GM23248 (cell line): ENCODE results near the gene MYRIP. TPM values are rescaled to one million over a fixed set of nuclear protein-coding genes. Genes with fewer than 3 reads are reported as not detected.

Source experiments
- DNase-seq: peaks from one replicate; pipeline ENCODE4 v3.0.0-alpha.2; 2015
- H2AFZ ChIP-seq: fragments of 200-600 bp; sonication (generic); 2 replicates; pipeline ENCODE4 v1.6.1; 2016; ENCODE audit warnings: antibody characterized with exemption
- H3F3A ChIP-seq: fragments of 200-600 bp; sonication (generic); 2 replicates; pipeline ENCODE4 v1.6.1; 2016; ENCODE audit warnings: mild to moderate bottlenecking, antibody characterized with exemption, mixed run types; ENCODE audit not compliant: insufficient read depth
- H3K27ac ChIP-seq: fragments of 200-600 bp; sonication (generic); 2 replicates; pipeline ENCODE4 v1.5.1; 2016; ENCODE audit warnings: mild to moderate bottlenecking
- H3K27me3 ChIP-seq: fragments of 200-600 bp; sonication (generic); replicated peaks from 2 replicates; pipeline ENCODE4 v1.6.1; 2016; ENCODE audit warnings: mild to moderate bottlenecking; ENCODE audit not compliant: insufficient read depth
- H3K36me3 ChIP-seq: fragments of 200-600 bp; sonication (generic); 2 replicates; pipeline ENCODE4 v1.6.1; 2016; ENCODE audit warnings: low read depth, mild to moderate bottlenecking
- H3K4me1 ChIP-seq: fragments of 200-600 bp; sonication (generic); 2 replicates; pipeline ENCODE4 v1.6.1; 2016; ENCODE audit warnings: mild to moderate bottlenecking; ENCODE audit not compliant: insufficient read depth
- H3K4me2 ChIP-seq: fragments of 200-600 bp; sonication (generic); one replicate; pipeline ENCODE4 v1.6.1; 2016; ENCODE audit warnings: mild to moderate bottlenecking; ENCODE audit not compliant: unreplicated experiment
- H3K4me3 ChIP-seq: fragments of 200-600 bp; sonication (generic); 2 replicates; pipeline ENCODE4 v1.5.1; 2016; ENCODE audit warnings: mild to moderate bottlenecking
- H3K79me2 ChIP-seq: fragments of 200-600 bp; sonication (generic); 2 replicates; pipeline ENCODE4 v1.6.1; 2016; ENCODE audit warnings: mild to moderate bottlenecking; ENCODE audit not compliant: insufficient read depth
- H3K9ac ChIP-seq: fragments of 200-600 bp; sonication (generic); 2 replicates; pipeline ENCODE4 v1.6.1; 2016; ENCODE audit warnings: mild to moderate bottlenecking
- H3K9me2 ChIP-seq: fragments of 200-600 bp; sonication (generic); 2 replicates; pipeline ENCODE4 v1.6.1; 2016; ENCODE audit warnings: mixed run types, mild to moderate bottlenecking, moderate library complexity; ENCODE audit not compliant: insufficient read depth
- H3K9me3 ChIP-seq: fragments of 200-600 bp; sonication (generic); one replicate; pipeline ENCODE4 v1.6.1; 2017; ENCODE audit warnings: low read depth
- H4K20me1 ChIP-seq: fragments of 200-600 bp; sonication (generic); 2 replicates; pipeline ENCODE4 v1.6.0; 2016; ENCODE audit not compliant: insufficient read depth
- EZH2 ChIP-seq: fragments of 200-600 bp; sonication (generic); IDR thresholded peaks from 2 replicates; pipeline ENCODE4 v1.6.1; 2018; ENCODE audit warnings: antibody characterized with exemption, mild to moderate bottlenecking; ENCODE audit not compliant: insufficient read depth, poor library complexity, severe bottlenecking
- EZH2phosphoT487 ChIP-seq: fragments of 200-600 bp; sonication (generic); IDR thresholded peaks from 2 replicates; pipeline ENCODE4 v1.6.1; 2018; ENCODE audit warnings: antibody characterized with exemption, moderate library complexity, mild to moderate bottlenecking, low read depth; ENCODE audit not compliant: insufficient read depth
- WGBS, 2 experiments: methylation state at CpG; one replicate each; pipeline ENCODE4 v1.1.6; 2015 to 2017; ENCODE audit warnings: low lambda C conversion rate in 2 of 2, low coverage in 1 of 2; ENCODE audit errors: missing lambda C conversion rate in 2 of 2; 5-methylcytosine and 5-hydroxymethylcytosine counted together
- in situ Hi-C: fragments of 300-500 bp; cut with MboI; formaldehyde crosslinking; loops from 2 replicates; pipeline ENCODE4 v1.15.0; 2020
- polyA plus RNA-seq: library from polyadenylated mRNA; unstranded; fragments of >200 nt; fragmentation: Nextera tagmentation; extraction: Ambion mirVana; gene quantifications from 2 replicates; pipeline ENCODE4 v1.2.1, GENCODE V29; 2016
- total RNA-seq: library from RNA; depleted of rRNA; stranded (reverse); fragments of >200 nt; shearing (Covaris generic); gene quantifications from 2 replicates; pipeline ENCODE4 v1.2.3, GENCODE V29; 2014

MYRIP gene
- total and polyA plus RNA-seq, 2 experiments from 2014 or later, result 0.11 to 0.32 TPM

DNA sequence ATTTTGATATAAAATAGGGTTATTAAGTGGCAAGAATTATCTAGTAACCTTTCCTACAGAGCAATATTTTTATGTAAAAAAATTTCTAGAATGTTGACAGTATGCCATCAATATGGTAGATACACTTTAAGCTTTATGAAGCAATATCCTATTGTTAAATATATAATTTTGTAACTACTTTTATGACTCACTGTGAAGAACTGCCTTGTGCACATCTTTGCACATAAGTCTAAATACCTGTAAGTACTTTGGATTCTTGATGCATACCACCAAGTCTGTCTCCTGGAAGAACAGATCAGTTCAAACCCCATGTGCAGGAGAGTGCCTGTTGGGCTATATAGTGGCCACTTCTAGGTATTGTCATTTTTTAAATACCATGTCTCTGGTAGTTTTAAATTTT is 294.4 kb downstream of the MYRIP start:
- Histone ChIP-seq H3K4me1 (peaks cover 12% of the 10 kb centered on the region), H4K20me1 (no peaks in the 10 kb centered on the region), H3K79me2 (no peaks in the 10 kb centered on the region), H3K4me3 (no peak overlapping the region), H3F3A (no peaks in the 10 kb centered on the region), H3K9me2 (no peaks in the 10 kb centered on the region), H3K4me2 (no peak overlapping the region), H2AFZ (no peak overlapping the region), H3K27ac (no peak overlapping the region), H3K36me3 (no peaks in the 10 kb centered on the region), H3K9ac (no peak overlapping the region), H3K9me3 (no peaks in the 10 kb centered on the region), H3K27me3 (no peaks in the 10 kb centered on the region)
- DNase-seq, result no peak
- TF ChIP-seq EZH2, result no peak
- TF ChIP-seq EZH2phosphoT487, result no peak
- in situ Hi-C loops, result no loop called here

DNA sequence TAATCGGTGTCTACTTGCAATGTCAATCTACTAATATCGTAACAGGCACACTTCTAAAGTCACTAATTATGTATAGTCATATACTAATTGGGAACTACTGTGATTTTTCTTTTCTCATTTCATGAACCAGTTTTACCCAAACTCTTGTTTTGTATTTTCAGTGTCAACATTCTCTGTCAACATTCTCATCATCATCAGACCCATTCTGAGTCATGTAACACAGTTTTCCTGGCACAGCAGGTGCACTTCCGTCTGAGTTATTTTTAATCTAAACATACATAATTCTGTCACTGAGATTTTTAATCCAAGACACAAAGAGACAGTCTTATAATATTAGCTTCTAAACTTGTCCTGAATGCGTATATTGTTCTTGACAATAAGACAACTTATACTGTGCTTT is 295.0 kb downstream of the MYRIP start:
- Histone ChIP-seq H2AFZ (no peak overlapping the region), H3F3A (no peaks in the 10 kb centered on the region), H3K9me2 (no peaks in the 10 kb centered on the region), H3K4me3 (no peak overlapping the region), H3K9me3 (no peaks in the 10 kb centered on the region), H3K36me3 (no peaks in the 10 kb centered on the region), H3K27ac (no peak overlapping the region), H3K9ac (no peak overlapping the region), H3K4me2 (no peak overlapping the region), H3K79me2 (no peaks in the 10 kb centered on the region), H3K4me1 (peaks cover 12% of the 10 kb centered on the region), H4K20me1 (no peaks in the 10 kb centered on the region), H3K27me3 (no peaks in the 10 kb centered on the region)
- DNase-seq, result no peak
- 75 to 76% methylated on average over 4 of the region's 4 CpGs for WGBS, 2 experiments
- in situ Hi-C loops, result no loop called here
- no peak for TF ChIP-seq EZH2phosphoT487
- TF ChIP-seq EZH2, result no peak

GRCh38 chr3:40108643-40109042 is 299.2 kb downstream of the MYRIP start:
- Histone ChIP-seq H3K9ac (no peak overlapping the region), H4K20me1 (no peaks in the 10 kb centered on the region), H3F3A (no peaks in the 10 kb centered on the region), H3K79me2 (no peaks in the 10 kb centered on the region), H3K4me3 (no peak overlapping the region), H3K9me3 (no peaks in the 10 kb centered on the region), H3K27me3 (no peaks in the 10 kb centered on the region), H3K9me2 (no peaks in the 10 kb centered on the region), H3K36me3 (no peaks in the 10 kb centered on the region), H2AFZ (no peak overlapping the region), H3K27ac (no peak overlapping the region), H3K4me2 (no peak overlapping the region), H3K4me1 (peaks cover 19% of the 10 kb centered on the region)
- in situ Hi-C loops, result no loop called here
- TF ChIP-seq EZH2, result no peak
- no peak for TF ChIP-seq EZH2phosphoT487
- 96 to 100% methylated on average over 1 of the region's 1 CpG for WGBS, 2 experiments
- DNase-seq, result no peak

- H3K27me3 ChIP-seq, result no peaks in the 10 kb centered on the region
- no peak overlapping the region for H3K4me3 ChIP-seq
- H3K9me3 ChIP-seq, result no peaks in the 10 kb centered on the region
- H3K9me2 ChIP-seq, result no peaks in the 10 kb centered on the region
- H3K36me3 ChIP-seq, result no peaks in the 10 kb centered on the region
- H2AFZ ChIP-seq, result no peak overlapping the region
- peak; percentile 57 for DNase-seq
- in situ Hi-C loops, result no loop called here
- H3K4me2 ChIP-seq, result peak overlapping the region; percentile 39
- no peaks in the 10 kb centered on the region for H3K79me2 ChIP-seq
- H3K4me1 ChIP-seq, result peaks cover 19% of the 10 kb centered on the region
- H3K9ac ChIP-seq, result no peak overlapping the region
- no peaks in the 10 kb centered on the region for H4K20me1 ChIP-seq
- H3F3A ChIP-seq, result no peaks in the 10 kb centered on the region
- TF ChIP-seq EZH2 (no peak), EZH2phosphoT487 (no peak)
- no peak overlapping the region for H3K27ac ChIP-seq
Measured at GRCh38 chr3:40109641-40110490, 300.5 kb downstream of the MYRIP start.
